H9 (cell line): ENCODE measurements around the gene TMPRSS5. TPM values are rescaled to one million over a fixed set of nuclear protein-coding genes. Genes with fewer than 3 reads are reported as not detected.

Experiments used
- DNase-seq: peaks from one replicate; pipeline ENCODE4 v3.0.0-alpha.2; 2017
- H2AFZ ChIP-seq: one replicate; pipeline ENCODE4 v1.6.1; 2013; ENCODE audit warnings: mild to moderate bottlenecking, low read length, control low read depth, moderate library complexity
- H2AK5ac ChIP-seq: 2 replicates; pipeline ENCODE4 v1.6.1; 2013; ENCODE audit warnings: low read length, control low read depth, mixed read lengths; ENCODE audit not compliant: insufficient read length
- H2BK120ac ChIP-seq: one replicate; pipeline ENCODE4 v1.6.1; 2013; ENCODE audit warnings: low read depth, mild to moderate bottlenecking, low read length, control low read depth, inconsistent platforms; ENCODE audit not compliant: poor library complexity, severe bottlenecking
- H2BK12ac ChIP-seq: 2 replicates; pipeline ENCODE4 v1.6.1; 2013; ENCODE audit warnings: low read length, control low read depth, mixed read lengths, low read depth; ENCODE audit not compliant: insufficient read length
- H2BK15ac ChIP-seq: 2 replicates; pipeline ENCODE4 v1.6.1; 2013; ENCODE audit warnings: low read depth, low read length, control low read depth
- H2BK20ac ChIP-seq: one replicate; pipeline ENCODE4 v1.6.1; 2013; ENCODE audit warnings: low read depth, mild to moderate bottlenecking, low read length, control low read depth, inconsistent platforms; ENCODE audit not compliant: poor library complexity, severe bottlenecking
- H2BK5ac ChIP-seq: 2 replicates; pipeline ENCODE4 v1.6.1; 2013; ENCODE audit warnings: low read length, control low read depth, mixed read lengths; ENCODE audit not compliant: insufficient read length
- H3K14ac ChIP-seq: 2 replicates; pipeline ENCODE4 v1.6.1; 2013; ENCODE audit warnings: low read length, control low read depth; ENCODE audit not compliant: insufficient read depth
- H3K18ac ChIP-seq: 2 replicates; pipeline ENCODE4 v1.6.1; 2013; ENCODE audit warnings: low read depth, mild to moderate bottlenecking, mixed read lengths, low read length, control low read depth; ENCODE audit not compliant: insufficient read length
- H3K23ac ChIP-seq: 2 replicates; pipeline ENCODE4 v1.6.1; 2013; ENCODE audit warnings: low read length, control low read depth, mixed read lengths, low read depth; ENCODE audit not compliant: insufficient read length
- H3K23me2 ChIP-seq: 2 replicates; pipeline ENCODE4 v1.6.1; 2013; ENCODE audit warnings: low read depth, mild to moderate bottlenecking, mixed read lengths, low read length, control low read depth; ENCODE audit not compliant: insufficient read length, poor library complexity, severe bottlenecking
- H3K27ac ChIP-seq: 2 replicates; pipeline ENCODE4 v1.5.1; 2013; ENCODE audit warnings: low read length, control low read depth, mixed read lengths, low read depth; ENCODE audit not compliant: insufficient read length
- H3K27me3 ChIP-seq: 2 replicates; pipeline ENCODE4 v1.6.1; 2013; ENCODE audit warnings: low read length, control low read depth, inconsistent platforms; ENCODE audit not compliant: insufficient read depth
- H3K4ac ChIP-seq: 2 replicates; pipeline ENCODE4 v1.6.1; 2013; ENCODE audit warnings: low read depth, mild to moderate bottlenecking, control low read depth, inconsistent platforms, low read length, moderate library complexity
- H3K4me1 ChIP-seq: 2 replicates; pipeline ENCODE4 v1.6.1; 2013; ENCODE audit warnings: low read length, control low read depth, inconsistent platforms; ENCODE audit not compliant: insufficient read depth
- H3K4me2 ChIP-seq: 2 replicates; pipeline ENCODE4 v1.6.1; 2013; ENCODE audit warnings: low read length, control low read depth, mixed read lengths; ENCODE audit not compliant: insufficient read length, insufficient read depth
- H3K56ac ChIP-seq: 2 replicates; pipeline ENCODE4 v1.6.1; 2013; ENCODE audit warnings: low read depth, mild to moderate bottlenecking, mixed read lengths, low read length, control low read depth; ENCODE audit not compliant: insufficient read length
- H3K79me1 ChIP-seq: 2 replicates; pipeline ENCODE4 v1.6.1; 2013; ENCODE audit warnings: low read depth, mild to moderate bottlenecking, moderate library complexity, low read length, control low read depth, inconsistent platforms; ENCODE audit not compliant: insufficient read depth, poor library complexity, severe bottlenecking
- H3K79me2 ChIP-seq: 2 replicates; pipeline ENCODE4 v1.6.1; 2013; ENCODE audit warnings: low read length, control low read depth, inconsistent platforms; ENCODE audit not compliant: insufficient read depth
- H3K9ac ChIP-seq: 2 replicates; pipeline ENCODE4 v1.6.1; 2013; ENCODE audit warnings: low read length, control low read depth, mixed read lengths; ENCODE audit not compliant: insufficient read length; ENCODE audit errors: extremely low read depth
- H3K9me3 ChIP-seq: one replicate; pipeline ENCODE4 v1.6.1; 2013; ENCODE audit warnings: low read depth, low read length, inconsistent platforms; ENCODE audit not compliant: control insufficient read depth
- H3T11ph ChIP-seq: one replicate; pipeline ENCODE4 v1.6.1; 2013; ENCODE audit warnings: mild to moderate bottlenecking, low read length, control low read depth, inconsistent platforms
- H4K20me1 ChIP-seq: one replicate; pipeline ENCODE4 v1.6.1; 2013; ENCODE audit not compliant: control insufficient read depth, insufficient read length, insufficient read depth
- H4K5ac ChIP-seq: 2 replicates; pipeline ENCODE4 v1.6.1; 2013; ENCODE audit warnings: low read depth, mild to moderate bottlenecking, mixed read lengths, low read length, control low read depth; ENCODE audit not compliant: insufficient read length
- H4K8ac ChIP-seq: replicated peaks from 2 replicates; pipeline ENCODE4 v1.6.1; 2013; ENCODE audit warnings: low read length, control low read depth, mixed read lengths, low read depth; ENCODE audit not compliant: insufficient read length
- H4K91ac ChIP-seq: 2 replicates; pipeline ENCODE4 v1.6.1; 2013; ENCODE audit warnings: low read depth, mild to moderate bottlenecking, moderate library complexity, mixed read lengths, low read length, control low read depth; ENCODE audit not compliant: insufficient read length
- H3K27ac Mint-ChIP-seq, 3 experiments: 2 replicates in 2 of 3; 3 replicates in 1 of 3; pipeline ENCODE4 v1.8.0; 2020 to 2021; ENCODE audit warnings: mixed read lengths in 3 of 3, mild to moderate bottlenecking in 1 of 3, moderate library complexity in 1 of 3
- H3K27me3 Mint-ChIP-seq: 2 replicates; pipeline ENCODE4 v1.8.0; 2021; ENCODE audit warnings: low read depth, mild to moderate bottlenecking, moderate library complexity, mixed read lengths
- H3K36me3 Mint-ChIP-seq, 3 experiments: 2 replicates in 2 of 3; 3 replicates in 1 of 3; pipeline ENCODE4 v1.8.0; 2020 to 2021; ENCODE audit warnings: low read depth in 3 of 3, mixed read lengths in 3 of 3; ENCODE audit not compliant: insufficient read depth in 1 of 3
- H3K4me1 Mint-ChIP-seq, 2 experiments: 2 replicates each; pipeline ENCODE4 v1.8.0; 2020; ENCODE audit warnings: mixed read lengths in 2 of 2
- H3K4me3 Mint-ChIP-seq, 2 experiments: 2 replicates in 1 of 2; 3 replicates in 1 of 2; pipeline ENCODE4 v1.8.0; 2020 to 2021; ENCODE audit warnings: mild to moderate bottlenecking in 2 of 2, mixed read lengths in 2 of 2, moderate library complexity in 1 of 2
- H3K9me3 Mint-ChIP-seq, 2 experiments: 2 replicates in 1 of 2; 3 replicates in 1 of 2; pipeline ENCODE4 v1.8.0; 2020; ENCODE audit warnings: mild to moderate bottlenecking in 2 of 2, mixed read lengths in 2 of 2, moderate library complexity in 1 of 2
- WGBS: extraction: QIAGEN DNeasy Blood & Tissue Kit; methylation state at CpG from one replicate; pipeline ENCODE4 v1.1.7; 2013; ENCODE audit warnings: missing lambda C conversion rate, low lambda C conversion rate, mixed read lengths; ENCODE audit not compliant: insufficient read length; ENCODE audit errors: extremely low coverage; 5-methylcytosine and 5-hydroxymethylcytosine counted together
- total RNA-seq: library from RNA; stranded (reverse); gene quantifications from 2 replicates; pipeline ENCODE4 v1.2.1, GENCODE V29; 2021
- TF ChIP-seq, protein P1 (sequence below): fragments of 200-600 bp; sonication (generic); conservative IDR thresholded peaks from 3 replicates; pipeline ENCODE4 v1.8.0; 2021; ENCODE audit warnings: antibody characterized with exemption, mild to moderate bottlenecking

TMPRSS5 gene
- total RNA-seq, 1 experiment from 2014 or later, result 0.37 TPM

DNA sequence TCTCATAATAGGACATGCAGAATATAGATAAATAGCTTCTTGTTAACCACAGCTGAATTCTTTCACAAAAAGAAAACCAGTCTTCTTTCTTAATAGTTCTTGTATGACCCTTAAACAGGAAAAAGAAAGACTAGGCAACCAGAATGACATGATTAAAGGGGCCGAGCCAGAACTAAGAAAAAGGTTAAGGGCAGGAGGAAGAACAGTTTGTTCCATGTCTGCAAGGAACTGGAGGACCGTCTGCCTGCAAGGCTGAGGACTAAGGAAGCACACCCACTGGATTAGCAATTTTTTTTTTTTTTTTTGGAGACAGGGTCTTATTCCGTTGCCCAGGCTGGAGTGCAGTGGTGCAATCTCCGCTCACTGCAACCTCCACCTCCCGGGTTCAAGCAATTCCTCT is 26.0 kb upstream of the TMPRSS5 start:
- Histone ChIP-seq H3K4me2 (no peak overlapping the region), H2AK5ac (no peak overlapping the region), H4K20me1 (no peaks in the 10 kb centered on the region), H2BK15ac (no peak overlapping the region), H4K8ac (no peak overlapping the region), H3K18ac (no peak overlapping the region), H2BK5ac (no peak overlapping the region), H3K23me2 (no peaks in the 10 kb centered on the region), H2BK20ac (no peak overlapping the region), H3K9me3 (no peaks in the 10 kb centered on the region), H3K27ac (no peak overlapping the region), H3K4me1 (no peaks in the 10 kb centered on the region), H3K79me2 (no peaks in the 10 kb centered on the region), H2BK12ac (no peak overlapping the region), H3T11ph (no peak overlapping the region), H4K5ac (no peak overlapping the region), H4K91ac (no peak overlapping the region), H3K9ac (no peak overlapping the region), H2AFZ (no peak overlapping the region), H3K79me1 (no peaks in the 10 kb centered on the region), H2BK120ac (no peak overlapping the region), H3K56ac (no peak overlapping the region), H3K4ac (no peak overlapping the region), H3K23ac (no peak overlapping the region), H3K14ac (no peak overlapping the region), H3K27me3 (no peaks in the 10 kb centered on the region)
- Mint-ChIP-seq H3K9me3 (no peaks in the 10 kb centered on the region), H3K4me1 (no peaks in the 10 kb centered on the region; a peak in 1 of 4 replicates), H3K27me3 (no peaks in the 10 kb centered on the region), H3K27ac (no peak overlapping the region; a peak in 1 of 7 replicates), H3K4me3 (no peak overlapping the region), H3K36me3 (peaks cover 7 to 40% (median 25%) of the 10 kb centered on the region in 3 experiments; a peak in 6 of 7 replicates)
- TF ChIP-seq, protein P1, sequence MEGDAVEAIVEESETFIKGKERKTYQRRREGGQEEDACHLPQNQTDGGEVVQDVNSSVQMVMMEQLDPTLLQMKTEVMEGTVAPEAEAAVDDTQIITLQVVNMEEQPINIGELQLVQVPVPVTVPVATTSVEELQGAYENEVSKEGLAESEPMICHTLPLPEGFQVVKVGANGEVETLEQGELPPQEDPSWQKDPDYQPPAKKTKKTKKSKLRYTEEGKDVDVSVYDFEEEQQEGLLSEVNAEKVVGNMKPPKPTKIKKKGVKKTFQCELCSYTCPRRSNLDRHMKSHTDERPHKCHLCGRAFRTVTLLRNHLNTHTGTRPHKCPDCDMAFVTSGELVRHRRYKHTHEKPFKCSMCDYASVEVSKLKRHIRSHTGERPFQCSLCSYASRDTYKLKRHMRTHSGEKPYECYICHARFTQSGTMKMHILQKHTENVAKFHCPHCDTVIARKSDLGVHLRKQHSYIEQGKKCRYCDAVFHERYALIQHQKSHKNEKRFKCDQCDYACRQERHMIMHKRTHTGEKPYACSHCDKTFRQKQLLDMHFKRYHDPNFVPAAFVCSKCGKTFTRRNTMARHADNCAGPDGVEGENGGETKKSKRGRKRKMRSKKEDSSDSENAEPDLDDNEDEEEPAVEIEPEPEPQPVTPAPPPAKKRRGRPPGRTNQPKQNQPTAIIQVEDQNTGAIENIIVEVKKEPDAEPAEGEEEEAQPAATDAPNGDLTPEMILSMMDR, result no peak
- DNase-seq, result no peak
- WGBS, result no CpG with 5 or more reads among the region's 5 CpGs
